Activated T-cell treated with anti-CD3 and anti-CD28 coated beads, Interleukin-2, amount 50 U/mL, for 48 hours (primary cell): ENCODE results near the gene OPRM1.
"Not testable (repeated sequence)": the region's sequence is repeated elsewhere in the genome, so short reads cannot be mapped to it uniquely, and the experiment has no call there.

ENCODE experiments used
- DNase-seq, 2 experiments: peaks; one replicate each; pipeline ENCODE4 v3.0.0-alpha.2; 2020

OPRM1 gene

DNA sequence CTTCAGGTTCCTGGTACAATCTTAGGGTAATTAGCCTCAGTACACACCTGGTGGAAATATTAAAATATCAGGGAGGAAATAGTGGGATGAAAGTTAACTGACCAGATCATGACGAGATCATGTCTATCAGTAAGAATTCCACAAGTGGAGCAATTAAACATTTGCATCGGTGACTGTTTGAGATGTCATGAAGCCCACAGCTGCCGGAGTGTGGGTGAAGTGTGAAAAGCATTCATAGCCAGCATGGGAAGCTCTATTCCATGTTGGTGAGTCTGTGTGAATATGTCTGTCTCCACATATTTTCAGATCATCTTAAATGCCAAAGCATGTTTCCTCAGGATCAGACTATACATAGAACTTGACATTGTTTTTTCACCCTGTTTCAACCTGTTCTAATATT, 174.7 kb downstream of the OPRM1 start:
- DNase-seq, result no peak

DNA sequence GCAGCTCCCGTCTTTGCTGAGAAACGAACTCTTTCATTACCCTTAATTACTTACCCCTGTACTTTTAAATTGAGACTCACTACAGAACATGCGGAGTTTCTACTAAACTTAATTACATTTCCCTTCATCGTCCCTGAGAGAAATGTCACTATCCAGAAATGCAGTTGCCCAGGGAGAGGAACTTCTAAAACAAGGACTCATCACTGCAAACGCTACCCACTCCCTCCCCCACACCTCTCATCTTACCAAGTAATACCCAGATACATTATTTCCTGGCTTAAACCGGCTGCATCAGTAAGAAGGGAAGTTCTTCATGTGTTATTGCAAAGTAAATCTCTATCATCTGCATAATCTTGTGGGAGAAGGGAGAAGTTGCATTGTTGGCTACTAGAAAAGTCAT, 179.3 kb downstream of the OPRM1 start:
- no peak for DNase-seq

DNA sequence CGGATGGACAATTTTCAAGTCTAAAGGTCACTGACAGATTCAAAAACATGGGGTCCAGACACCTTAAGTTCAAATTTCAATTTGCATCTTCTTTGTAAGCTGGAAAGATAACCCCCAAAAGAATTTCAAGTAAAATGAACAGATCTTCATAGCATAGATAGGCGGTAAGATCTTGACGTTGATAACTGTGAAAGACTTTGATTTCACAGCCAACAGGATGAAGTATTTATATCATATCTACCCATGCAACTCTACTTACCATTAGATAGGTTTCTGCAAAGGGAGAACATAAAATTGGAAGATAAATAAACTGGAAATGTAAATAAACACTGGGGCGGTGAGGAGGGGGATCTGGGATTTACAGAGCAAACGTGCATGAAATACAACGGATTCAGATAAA, 179.7 kb downstream of the OPRM1 start:
- no peak for DNase-seq

DNA sequence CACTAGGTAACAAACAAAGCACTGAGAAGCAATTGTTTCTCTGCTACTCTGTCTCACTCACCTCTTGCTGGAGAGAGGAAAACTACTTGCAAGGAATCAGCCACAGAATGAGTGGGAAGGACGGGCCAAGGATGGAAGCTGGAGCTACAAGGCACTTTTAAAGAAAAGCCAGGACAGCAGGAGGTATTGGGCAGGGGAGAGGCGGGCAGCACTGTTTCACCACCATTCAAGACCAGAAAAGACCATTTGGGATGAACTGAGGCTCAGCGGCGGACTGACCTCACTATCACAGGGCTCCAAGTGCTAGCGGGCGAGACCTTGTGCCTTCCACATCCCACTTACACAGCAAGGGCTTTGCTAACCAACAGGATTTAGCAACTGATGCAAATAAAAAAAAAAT, 180.2 kb downstream of the OPRM1 start:
- DNase-seq, result no peak

DNA sequence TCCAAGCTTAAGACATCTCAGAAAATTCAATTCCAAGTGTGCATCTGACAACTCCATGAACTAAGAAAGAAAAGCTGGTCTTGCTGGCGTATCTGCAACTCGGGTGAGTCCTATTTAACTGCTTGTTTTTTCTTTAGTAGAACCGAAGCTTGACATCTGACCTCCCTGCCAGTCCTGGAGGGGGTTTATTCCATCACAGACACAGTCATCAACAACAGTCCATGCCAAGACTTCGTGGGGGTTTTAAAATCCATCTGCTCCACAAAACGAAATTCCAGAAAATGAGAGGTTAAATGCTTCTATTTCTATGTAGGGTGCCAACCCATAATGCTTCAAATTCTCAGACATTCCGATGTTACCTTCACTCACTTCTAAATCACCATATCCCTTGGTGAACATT, 183.7 kb downstream of the OPRM1 start:
- no peak for DNase-seq

DNA sequence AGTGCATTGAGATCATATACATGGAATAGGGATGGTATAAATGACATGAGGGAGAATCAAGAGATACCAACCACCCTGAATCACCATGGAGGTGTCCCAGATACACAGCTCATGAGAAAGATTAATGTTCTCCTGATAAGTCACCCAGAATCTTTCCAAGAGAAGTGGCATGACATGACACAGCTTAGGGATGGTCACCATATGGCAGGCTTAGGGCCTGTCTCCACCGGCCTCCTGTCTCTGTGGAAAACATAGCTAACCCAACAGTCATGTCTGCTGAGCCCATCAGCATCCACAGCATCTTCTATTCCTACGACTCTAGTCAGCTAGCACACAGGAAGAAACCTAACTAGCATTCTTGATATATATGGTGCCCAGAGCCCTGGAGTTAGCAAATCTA, 184.3 kb downstream of the OPRM1 start:
- DNase-seq, result no peak

DNA sequence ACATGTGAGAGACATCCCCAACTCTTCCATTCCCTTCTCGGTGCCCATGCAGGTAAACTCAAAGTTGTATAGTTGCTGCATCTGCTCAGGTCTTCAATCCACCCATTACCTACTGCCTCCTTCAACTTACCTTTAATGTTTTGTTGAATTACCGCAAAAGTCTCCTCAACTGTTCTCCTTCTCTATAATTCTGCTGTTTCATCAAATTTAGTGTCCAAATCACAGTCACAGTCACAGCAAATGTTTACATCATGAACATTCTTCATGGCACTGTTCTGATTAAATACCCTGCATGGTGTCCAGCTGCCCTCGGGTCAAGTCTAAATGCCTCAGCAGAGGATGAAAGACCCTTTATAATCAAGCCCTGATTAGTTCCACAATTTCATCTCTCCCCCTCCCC, 187.4 kb downstream of the OPRM1 start:
- DNase-seq, result no peak

DNA sequence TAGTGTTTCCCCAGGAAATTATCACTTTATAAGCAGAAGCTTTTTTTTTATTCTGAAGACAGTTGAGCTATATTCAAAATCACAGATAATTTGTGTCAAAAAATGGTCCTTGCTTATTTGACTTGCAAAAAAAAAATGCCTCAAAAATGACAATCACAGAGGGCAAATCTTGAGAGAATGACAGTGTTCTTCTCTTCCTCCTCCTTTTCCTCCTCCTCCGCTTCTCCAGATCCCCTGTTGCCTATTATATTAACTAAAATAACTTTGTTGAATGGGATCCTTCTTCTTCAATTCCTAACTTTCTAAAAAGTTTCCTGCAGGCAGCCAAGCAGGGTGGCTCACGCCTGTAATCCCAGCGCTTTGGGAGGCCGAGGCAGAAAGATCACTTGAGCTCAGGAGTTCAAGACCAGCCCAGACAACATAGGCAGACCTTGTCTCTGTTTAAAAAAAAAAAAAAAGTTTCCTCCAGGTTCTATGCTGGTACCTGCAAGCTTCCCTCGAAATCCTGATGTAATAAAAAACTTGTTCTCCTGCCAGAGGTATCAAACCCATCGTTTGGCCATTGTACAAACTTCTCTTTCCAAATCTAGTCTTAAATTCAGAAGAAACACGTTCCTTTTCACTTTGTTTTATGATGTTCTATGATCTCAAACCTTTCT, 189.0 kb downstream of the OPRM1 start:
- DNase-seq, result no peak

DNA sequence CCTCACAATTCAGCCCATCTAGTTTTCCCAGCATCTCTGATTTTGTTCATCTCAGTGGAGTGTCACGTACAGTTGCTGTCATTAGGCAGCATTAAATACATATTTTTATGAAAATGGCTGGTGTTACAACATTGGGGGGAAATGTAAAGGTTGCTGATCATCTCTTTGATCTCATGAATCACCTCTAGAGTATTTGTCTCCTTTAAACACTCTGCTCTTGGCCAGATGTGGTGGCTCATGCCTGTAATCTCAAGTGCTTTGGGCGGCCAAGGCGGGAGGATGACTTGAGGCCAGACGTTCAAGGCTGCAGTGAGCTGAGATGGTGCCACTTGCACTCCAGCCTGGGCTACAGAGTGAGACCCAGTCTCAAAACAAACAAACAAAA, 189.5 kb downstream of the OPRM1 start:
- DNase-seq, result no peak

DNA sequence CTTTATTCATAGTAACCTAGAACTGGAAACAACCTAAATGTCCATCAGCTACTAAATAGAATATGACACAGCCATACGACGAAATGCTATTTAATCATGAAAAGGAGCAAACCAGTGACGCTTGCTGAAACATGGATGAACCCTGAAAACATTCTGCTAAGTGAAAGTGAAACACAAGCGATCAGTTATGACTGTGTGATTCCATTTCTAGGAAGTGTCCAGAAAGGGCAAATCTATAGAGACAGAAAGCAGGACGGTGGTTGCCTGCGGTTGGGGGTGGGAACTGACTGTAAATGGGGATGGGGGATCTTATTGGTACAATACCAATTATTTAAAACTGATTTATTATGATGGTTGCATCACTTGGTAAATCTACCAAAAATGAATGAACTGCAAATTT, 190.7 kb downstream of the OPRM1 start:
- DNase-seq, result peak; percentile 74 to 79

DNA sequence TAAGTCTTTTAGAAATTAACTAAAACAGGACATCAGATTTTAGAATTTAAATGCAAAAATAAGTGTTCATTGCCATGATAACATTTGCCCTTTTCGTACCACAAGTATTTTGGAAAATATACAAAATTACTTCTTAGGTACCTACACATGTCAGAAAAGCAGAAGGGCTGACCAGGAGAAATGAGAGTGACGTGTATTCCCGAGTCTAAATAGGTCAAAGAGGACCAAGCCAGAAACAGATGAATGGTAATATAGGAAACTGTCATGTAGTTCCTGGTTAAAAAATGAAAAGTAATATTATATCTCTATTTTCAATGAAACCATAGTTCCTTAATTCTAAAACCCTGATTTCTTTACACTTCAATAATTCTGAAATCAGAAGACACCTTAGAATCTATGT, 191.4 kb downstream of the OPRM1 start:
- DNase-seq, result no peak

DNA sequence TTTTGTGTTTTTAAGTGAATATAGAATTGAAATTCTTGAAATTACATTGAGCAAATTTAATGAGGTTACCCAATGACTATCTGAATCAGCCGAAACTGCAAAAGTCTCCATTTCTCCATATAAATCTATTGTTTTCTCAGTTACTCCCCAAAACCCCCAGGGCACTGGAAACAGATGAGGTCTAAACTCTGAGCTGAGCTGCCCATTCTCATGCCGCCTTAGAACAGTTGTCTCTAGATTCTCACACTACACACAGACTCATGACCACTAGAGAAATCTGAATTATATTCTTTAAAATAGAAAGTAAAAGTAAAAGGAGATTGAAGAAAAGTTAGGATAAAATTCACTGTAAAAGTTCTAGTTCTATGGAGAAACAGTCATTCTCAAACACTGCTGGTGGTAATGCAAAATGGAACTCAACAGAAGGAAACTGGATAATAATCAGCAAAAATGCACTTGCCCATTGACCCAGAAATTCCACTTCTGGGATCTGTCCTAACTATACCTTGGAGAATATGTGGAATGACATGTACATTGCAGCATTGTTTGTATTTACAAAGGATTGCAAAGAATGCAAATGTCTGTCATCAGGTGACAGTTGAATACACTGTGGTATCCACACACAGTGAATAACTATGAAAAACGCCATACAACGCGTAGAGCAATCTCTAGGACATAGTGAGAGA, 192.0 kb downstream of the OPRM1 start:
- DNase-seq, result no peak

DNA sequence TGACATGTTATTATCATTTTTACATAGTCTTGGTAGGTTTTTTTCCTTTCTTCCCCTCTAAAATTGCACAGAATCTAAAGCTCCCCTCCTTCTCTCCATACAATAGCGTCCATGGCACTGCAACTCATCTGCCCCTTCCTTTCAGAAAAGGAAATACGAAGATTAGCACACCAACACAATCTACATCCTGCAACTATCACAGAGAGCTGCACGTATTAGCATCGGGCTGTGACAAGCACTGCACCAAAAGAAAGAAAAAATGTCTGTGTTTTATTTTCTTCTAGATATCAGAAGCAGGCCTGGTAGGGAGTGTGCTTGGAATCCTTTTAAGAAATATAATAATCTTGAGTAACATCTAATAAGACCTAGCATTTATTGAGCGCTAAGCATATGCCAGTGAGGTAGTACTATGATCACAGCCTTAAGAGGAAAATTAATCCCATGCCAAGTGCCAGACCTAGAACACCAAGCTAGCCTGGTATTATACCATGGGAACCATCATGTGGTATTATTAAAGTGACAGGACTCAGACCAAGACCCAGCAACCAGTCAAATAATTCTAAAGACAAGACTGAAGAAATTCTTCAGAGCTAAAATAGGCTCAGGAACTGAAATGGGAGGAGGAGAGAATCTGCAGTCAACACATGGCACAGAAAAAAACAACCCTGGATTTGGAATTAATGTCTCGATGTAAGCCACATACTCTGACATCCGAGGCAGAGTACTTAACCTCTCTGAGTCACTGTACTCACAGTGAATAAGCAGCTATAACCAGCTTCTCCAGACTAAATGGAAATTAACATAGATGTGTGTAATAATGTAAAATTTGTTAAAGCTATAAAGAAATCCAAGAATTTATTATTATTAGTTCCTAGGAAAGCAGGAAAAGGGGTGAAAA, 193.2 kb downstream of the OPRM1 start:
- no peak for DNase-seq

DNA sequence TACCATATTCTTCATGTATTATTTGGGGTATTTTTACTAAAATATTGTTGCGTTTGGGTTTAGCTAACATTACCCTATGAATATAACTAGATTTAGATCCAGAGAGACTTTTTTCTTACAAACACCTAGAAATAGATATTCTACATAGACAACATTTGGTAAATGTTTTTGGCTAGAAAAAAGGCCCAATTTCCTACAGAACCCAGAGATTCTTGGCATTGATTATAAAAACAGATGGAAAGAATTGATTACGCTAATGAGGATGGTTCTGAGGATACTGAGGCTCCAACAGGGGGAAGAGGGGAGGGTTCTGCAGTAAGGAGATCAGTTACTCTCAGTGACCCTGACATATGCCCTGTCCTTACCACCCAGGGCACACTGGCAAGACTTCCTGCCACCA, 194.3 kb downstream of the OPRM1 start:
- DNase-seq, result no peak

DNA sequence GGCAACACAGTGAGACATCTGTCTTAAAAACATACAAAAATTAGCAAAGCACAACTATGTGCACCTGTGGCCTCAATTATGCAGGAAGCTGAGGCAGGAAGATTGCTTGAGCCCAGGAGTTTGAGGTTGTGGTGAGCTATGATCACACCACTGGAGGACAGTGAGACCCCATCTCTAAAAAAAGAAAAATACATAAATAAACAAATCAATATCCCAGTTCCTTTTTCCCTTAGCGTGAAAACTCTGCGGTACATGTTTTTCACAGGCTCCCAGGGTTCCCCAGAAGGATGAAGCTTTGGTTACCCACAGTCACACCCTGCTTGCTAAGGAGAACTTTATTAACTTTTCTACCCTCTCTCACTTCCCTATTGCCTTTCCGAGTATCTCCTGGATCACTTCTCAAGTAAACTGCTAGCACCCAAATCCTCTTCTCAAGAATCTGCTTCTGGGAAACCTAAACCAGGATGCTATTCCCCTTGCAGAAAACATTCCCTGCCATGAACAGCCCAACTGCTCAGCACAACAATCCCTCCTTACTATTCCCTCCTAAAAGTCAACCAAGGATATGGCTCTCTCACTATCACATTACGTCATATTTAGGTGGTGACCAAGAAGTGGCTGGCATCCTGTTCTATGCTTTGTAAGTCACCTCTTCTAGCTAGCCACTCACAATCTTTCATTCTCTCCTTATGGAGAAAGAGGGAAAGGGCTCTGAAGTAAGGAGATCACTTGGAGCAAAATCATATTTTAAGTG, 195.2 kb downstream of the OPRM1 start:
- no peak for DNase-seq

DNA sequence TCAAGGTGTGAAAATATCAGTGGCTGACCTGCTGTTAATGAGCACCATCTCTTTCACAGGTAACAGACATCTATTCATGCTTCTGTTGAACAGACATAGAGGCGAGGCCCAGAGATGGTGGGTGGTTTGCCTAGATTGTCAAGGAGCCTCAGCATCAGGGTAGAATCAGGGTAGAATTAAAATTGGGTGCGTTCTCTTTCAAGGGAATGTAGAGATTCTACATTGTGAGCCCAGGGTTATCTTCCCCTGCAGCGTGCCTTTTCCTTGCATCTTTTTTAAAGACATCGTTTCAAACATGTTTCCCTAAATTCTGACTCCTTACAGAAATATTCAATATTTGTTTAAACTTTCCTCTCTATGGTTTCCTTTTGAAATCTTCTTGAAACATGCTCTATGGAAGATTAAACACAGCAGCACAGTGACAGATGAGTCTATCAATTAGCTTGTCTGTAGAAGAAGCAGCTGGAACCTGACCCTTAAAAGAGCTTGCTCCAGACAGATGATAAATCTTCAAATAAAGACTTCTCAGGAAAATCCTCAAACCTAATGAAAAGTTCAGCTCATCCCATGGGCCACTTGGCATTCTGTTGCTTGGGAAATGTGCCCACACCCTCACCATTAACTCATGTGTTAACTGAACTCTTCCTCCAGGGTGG, 197.7 kb downstream of the OPRM1 start:
- DNase-seq, result no peak

DNA sequence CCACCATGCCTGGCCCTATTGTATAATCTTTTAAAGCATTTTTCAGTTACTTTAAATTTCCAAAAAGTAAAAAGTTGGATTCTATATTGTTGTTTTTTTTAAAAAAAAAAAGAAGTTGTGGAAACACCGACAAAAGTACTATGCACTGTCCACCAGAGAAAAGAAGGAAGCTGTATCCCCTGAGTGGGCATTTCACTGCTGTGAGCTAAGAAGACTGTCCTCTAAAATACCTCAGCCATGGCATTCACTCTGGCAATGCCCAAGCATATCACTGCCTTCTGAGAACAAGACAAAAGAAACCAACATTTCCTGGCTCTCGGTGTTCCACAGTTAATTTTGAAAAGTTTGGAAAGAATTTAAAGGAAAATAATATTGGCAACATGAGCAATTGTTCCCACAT, 199.8 kb downstream of the OPRM1 start:
- DNase-seq, result no peak

DNA sequence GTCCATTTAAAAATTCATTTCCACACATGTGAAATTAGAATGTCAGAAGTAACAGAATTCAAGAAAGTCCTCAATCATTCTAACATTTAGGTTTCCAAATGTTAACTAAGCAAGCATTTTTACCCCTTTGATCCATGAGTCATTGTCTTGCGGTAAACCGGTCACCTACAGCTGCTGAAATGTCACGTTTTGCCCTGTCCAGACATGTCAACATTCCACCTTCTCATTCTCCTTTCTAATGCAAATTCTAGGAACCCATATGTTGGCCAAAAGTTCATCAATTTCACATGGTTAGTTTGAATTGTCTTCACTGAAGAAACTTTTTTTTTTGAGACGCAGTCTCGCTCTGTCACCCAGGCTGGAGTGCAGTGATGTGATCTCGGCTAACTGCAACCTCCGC, 200.4 kb downstream of the OPRM1 start:
- DNase-seq, result no peak

DNA sequence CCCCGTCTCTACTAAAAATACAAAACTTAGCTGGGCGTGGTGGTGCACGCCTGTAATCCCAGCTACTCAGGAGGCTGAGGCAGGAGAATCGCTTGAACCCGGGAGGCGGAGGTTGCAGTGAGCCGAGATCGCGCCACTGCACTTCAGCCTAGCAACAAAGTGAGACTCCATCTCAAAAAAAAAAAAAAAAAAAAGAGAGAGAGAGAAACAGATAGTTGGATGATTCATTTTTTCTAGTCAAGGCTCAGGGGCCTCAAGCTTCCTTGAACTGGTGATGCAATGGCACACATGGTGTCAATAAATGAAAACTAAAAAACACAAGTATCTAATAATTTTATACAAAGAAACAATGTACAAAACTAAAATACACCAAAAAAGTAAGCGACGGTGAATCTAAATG, 202.0 kb downstream of the OPRM1 start:
- DNase-seq, result not testable (repeated sequence)

DNA sequence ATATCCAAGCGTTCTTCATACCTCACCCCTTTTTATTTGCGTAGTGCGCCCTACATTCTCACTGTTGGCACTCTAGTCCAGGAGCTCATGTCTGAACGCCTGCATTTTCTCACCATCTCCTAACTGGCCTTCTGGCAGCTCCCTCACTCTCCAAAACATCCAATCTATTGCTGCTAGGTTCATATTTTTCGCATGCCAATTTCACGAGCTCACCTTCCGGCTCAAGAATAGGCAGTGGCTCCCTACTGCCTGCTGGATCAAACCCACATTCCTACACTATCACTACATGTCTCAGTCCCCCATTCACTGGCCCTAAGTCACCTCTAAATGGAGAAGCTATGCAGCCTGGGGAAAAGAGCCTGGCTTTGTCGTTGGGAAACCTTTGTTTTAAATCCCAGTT, 202.5 kb downstream of the OPRM1 start:
- peak in 1 of 2 experiments; percentile 41 for DNase-seq

DNA sequence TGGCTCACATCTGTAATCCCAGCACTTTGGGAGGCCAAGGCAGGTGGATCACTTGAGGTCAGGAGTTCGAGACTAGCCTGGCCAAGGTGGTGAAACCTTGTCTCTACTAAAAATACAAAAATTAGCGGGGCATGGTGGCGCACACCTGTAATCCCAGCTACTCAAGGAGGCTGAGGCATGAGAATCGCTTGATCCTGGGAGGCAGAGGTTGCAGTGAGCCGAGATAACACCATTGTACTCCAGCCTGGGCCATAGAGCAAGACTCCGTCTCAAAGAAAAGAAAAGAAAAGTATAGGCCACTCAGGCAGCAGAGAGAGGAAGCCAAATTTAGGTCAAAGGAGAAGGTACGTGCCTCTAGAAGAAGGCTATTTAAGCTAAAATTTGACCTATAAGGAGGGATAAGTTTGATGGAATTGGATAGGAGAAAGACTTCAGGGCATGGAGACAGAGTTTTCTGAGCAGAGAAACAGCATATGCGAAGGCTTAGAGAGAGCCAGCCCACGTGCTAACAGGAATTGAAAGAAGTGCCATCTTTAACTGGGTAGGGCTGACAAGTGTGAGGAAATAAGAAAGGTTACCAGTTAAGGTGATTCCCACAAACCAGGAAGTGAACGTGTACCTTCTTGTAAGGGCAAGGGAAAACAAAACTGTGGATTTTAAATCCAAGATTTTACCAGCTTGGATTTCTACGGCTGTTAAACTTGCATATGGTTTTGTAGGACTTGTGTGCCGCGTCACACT, 203.7 kb downstream of the OPRM1 start:
- DNase-seq, result no peak
